HepG2 (cell line): ENCODE results near the gene COL26A1.

Source experiments
- CREM ChIP-seq, 2 experiments: sonication (generic) in 1 of 2; formaldehyde crosslinking in 1 of 2; IDR thresholded peaks; 2 replicates each; pipeline versions ENCODE4 v1.4.0 to v1.6.1; 2016 to 2020; ENCODE audit warnings: antibody characterized with exemption in 1 of 2, mild to moderate bottlenecking in 1 of 2, missing genetic modification reagents in 1 of 2
- GABPA ChIP-seq, 2 experiments: IDR thresholded peaks; 2 replicates each; pipeline ENCODE4 v1.6.1; 2011 to 2016; ENCODE audit warnings: low read depth in 2 of 2, low read length in 1 of 2, missing biosample characterization in 1 of 2, missing genetic modification characterization in 1 of 2
- HDAC2 ChIP-seq: sonication (generic); formaldehyde crosslinking; IDR thresholded peaks from 2 replicates; pipeline ENCODE4 v1.4.0; 2020; ENCODE audit warnings: missing genetic modification reagents
- NCOA1 ChIP-seq: sonication (generic); formaldehyde crosslinking; IDR thresholded peaks from 2 replicates; pipeline ENCODE4 v1.9.0; 2021; ENCODE audit warnings: missing genetic modification reagents
- NKX3-1 ChIP-seq: sonication (generic); formaldehyde crosslinking; IDR thresholded peaks from 2 replicates; pipeline ENCODE4 v1.5.0; 2020; ENCODE audit warnings: missing genetic modification reagents
- SP1 ChIP-seq, 2 experiments: fragments of 450-650 bp in 1 of 2; sonication (generic) in 1 of 2; formaldehyde crosslinking in 1 of 2; IDR thresholded peaks; 2 replicates each; pipeline versions ENCODE4 v1.4.0 to v1.6.1; 2016 to 2020; ENCODE audit warnings: missing genetic modification reagents in 1 of 2
- TOE1 ChIP-seq: sonication (generic); formaldehyde crosslinking; IDR thresholded peaks from 2 replicates; pipeline ENCODE4 v1.4.0; 2020; ENCODE audit warnings: mild to moderate bottlenecking, missing genetic modification reagents
- ZFP36 ChIP-seq: fragments of 150-350 bp; IDR thresholded peaks from 2 replicates; pipeline ENCODE4 v1.6.1; 2018; ENCODE audit warnings: borderline replicate concordance, low read length, low read depth; ENCODE audit not compliant: partially characterized antibody
- ZNF124 ChIP-seq: sonication (generic); formaldehyde crosslinking; IDR thresholded peaks from 2 replicates; pipeline ENCODE4 v1.4.0; 2020; ENCODE audit warnings: missing genetic modification reagents
- ZNF274 ChIP-seq: sonication (generic); formaldehyde crosslinking; IDR thresholded peaks from 2 replicates; pipeline ENCODE4 v1.5.1; 2020; ENCODE audit warnings: mild to moderate bottlenecking, missing genetic modification reagents
- TF ChIP-seq, protein P1 (sequence below): sonication (generic); formaldehyde crosslinking; IDR thresholded peaks from 2 replicates; pipeline ENCODE4 v1.8.1; 2022; ENCODE audit warnings: low read depth, mild to moderate bottlenecking, missing genetic modification reagents
- TF ChIP-seq, protein P2 (sequence below): sonication (generic); formaldehyde crosslinking; IDR thresholded peaks from 2 replicates; pipeline ENCODE4 v1.5.0; 2020; ENCODE audit warnings: mild to moderate bottlenecking, missing genetic modification reagents, moderate library complexity
- TF ChIP-seq, protein P3 (sequence below): sonication (generic); formaldehyde crosslinking; conservative IDR thresholded peaks from 2 replicates; pipeline ENCODE4 v1.4.0; 2020; ENCODE audit warnings: missing genetic modification reagents
- TF ChIP-seq, protein P4 (sequence below): fragments of 450-650 bp; IDR thresholded peaks from 2 replicates; pipeline ENCODE4 v1.6.1; 2017; ENCODE audit warnings: mild to moderate bottlenecking

DNA sequence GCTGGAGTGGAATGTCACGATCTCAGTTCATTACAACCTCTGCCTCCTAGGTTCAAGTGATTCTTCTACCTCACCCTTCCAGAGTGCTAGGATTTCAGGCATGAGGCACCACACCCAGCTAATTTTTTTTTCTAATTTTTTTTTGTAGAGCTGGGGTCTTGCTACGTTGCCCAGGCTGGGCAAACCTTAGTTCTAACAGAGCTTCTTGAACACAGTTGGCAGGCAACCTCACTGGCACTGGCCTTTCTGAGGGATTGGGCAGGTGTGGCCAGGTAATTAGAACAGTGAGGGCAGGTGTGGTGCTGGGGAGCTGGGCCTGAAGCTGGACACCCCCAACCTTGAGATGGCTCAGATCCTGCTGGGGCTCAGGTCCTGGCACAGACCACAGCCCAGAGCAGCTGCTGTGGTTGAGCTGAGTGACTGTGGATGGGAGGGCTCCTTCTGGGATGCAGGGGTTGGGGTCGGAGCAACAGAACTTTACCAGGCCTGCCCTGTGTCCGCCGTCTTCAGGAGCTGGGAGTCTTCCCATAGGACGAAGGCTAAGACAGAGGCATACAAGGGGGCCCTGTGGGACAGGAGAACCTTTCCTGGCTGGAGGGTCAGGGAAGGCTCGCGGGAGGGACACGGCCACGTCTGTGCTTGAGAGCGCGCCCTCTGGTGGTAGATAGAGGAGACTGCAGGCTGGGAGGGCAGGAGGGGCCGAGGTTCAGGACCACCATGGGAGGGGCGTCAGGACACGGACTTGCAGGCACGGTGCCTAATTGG, 48.2 kb downstream of the COL26A1 start:
- TF ChIP-seq SP1 (IDR thresholded peaks at IDR 0.05) (no peak), SP1 (CRISPR knock-in tag; IDR thresholded peaks at IDR 0.05) (no peak), NKX3-1 (CRISPR knock-in tag) (no peak), NCOA1 (CRISPR knock-in tag) (no peak), ZNF274 (CRISPR knock-in tag) (no peak), ZNF124 (CRISPR knock-in tag) (no peak), CREM (IDR thresholded peaks at IDR 0.05) (no peak), CREM (CRISPR knock-in tag; IDR thresholded peaks at IDR 0.05) (no peak), TOE1 (CRISPR knock-in tag) (no peak), HDAC2 (CRISPR knock-in tag) (no peak), GABPA (IDR thresholded peaks at IDR 0.05; ENCODE audit: low read depth, low read length) (no peak), GABPA (CRISPR knock-in tag; IDR thresholded peaks at IDR 0.05; ENCODE audit: low read depth) (peak; percentile 20; the same call in 1 of the 2 replicates), ZFP36 (no peak)
- TF ChIP-seq, protein P1, sequence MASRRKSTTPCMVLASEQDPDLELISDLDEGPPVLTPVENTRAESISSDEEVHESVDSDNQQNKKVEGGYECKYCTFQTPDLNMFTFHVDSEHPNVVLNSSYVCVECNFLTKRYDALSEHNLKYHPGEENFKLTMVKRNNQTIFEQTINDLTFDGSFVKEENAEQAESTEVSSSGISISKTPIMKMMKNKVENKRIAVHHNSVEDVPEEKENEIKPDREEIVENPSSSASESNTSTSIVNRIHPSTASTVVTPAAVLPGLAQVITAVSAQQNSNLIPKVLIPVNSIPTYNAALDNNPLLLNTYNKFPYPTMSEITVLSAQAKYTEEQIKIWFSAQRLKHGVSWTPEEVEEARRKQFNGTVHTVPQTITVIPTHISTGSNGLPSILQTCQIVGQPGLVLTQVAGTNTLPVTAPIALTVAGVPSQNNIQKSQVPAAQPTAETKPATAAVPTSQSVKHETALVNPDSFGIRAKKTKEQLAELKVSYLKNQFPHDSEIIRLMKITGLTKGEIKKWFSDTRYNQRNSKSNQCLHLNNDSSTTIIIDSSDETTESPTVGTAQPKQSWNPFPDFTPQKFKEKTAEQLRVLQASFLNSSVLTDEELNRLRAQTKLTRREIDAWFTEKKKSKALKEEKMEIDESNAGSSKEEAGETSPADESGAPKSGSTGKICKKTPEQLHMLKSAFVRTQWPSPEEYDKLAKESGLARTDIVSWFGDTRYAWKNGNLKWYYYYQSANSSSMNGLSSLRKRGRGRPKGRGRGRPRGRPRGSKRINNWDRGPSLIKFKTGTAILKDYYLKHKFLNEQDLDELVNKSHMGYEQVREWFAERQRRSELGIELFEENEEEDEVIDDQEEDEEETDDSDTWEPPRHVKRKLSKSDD (CRISPR knock-in tag) = 0 out of 2 replicates have a peak, but pooled peaks have one; percentile 31
- TF ChIP-seq, protein P2, sequence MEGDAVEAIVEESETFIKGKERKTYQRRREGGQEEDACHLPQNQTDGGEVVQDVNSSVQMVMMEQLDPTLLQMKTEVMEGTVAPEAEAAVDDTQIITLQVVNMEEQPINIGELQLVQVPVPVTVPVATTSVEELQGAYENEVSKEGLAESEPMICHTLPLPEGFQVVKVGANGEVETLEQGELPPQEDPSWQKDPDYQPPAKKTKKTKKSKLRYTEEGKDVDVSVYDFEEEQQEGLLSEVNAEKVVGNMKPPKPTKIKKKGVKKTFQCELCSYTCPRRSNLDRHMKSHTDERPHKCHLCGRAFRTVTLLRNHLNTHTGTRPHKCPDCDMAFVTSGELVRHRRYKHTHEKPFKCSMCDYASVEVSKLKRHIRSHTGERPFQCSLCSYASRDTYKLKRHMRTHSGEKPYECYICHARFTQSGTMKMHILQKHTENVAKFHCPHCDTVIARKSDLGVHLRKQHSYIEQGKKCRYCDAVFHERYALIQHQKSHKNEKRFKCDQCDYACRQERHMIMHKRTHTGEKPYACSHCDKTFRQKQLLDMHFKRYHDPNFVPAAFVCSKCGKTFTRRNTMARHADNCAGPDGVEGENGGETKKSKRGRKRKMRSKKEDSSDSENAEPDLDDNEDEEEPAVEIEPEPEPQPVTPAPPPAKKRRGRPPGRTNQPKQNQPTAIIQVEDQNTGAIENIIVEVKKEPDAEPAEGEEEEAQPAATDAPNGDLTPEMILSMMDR (CRISPR knock-in tag) = peak; percentile 98
- TF ChIP-seq, protein P3, sequence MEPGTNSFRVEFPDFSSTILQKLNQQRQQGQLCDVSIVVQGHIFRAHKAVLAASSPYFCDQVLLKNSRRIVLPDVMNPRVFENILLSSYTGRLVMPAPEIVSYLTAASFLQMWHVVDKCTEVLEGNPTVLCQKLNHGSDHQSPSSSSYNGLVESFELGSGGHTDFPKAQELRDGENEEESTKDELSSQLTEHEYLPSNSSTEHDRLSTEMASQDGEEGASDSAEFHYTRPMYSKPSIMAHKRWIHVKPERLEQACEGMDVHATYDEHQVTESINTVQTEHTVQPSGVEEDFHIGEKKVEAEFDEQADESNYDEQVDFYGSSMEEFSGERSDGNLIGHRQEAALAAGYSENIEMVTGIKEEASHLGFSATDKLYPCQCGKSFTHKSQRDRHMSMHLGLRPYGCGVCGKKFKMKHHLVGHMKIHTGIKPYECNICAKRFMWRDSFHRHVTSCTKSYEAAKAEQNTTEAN (CRISPR knock-in tag) = no peak
- TF ChIP-seq, protein P4, sequence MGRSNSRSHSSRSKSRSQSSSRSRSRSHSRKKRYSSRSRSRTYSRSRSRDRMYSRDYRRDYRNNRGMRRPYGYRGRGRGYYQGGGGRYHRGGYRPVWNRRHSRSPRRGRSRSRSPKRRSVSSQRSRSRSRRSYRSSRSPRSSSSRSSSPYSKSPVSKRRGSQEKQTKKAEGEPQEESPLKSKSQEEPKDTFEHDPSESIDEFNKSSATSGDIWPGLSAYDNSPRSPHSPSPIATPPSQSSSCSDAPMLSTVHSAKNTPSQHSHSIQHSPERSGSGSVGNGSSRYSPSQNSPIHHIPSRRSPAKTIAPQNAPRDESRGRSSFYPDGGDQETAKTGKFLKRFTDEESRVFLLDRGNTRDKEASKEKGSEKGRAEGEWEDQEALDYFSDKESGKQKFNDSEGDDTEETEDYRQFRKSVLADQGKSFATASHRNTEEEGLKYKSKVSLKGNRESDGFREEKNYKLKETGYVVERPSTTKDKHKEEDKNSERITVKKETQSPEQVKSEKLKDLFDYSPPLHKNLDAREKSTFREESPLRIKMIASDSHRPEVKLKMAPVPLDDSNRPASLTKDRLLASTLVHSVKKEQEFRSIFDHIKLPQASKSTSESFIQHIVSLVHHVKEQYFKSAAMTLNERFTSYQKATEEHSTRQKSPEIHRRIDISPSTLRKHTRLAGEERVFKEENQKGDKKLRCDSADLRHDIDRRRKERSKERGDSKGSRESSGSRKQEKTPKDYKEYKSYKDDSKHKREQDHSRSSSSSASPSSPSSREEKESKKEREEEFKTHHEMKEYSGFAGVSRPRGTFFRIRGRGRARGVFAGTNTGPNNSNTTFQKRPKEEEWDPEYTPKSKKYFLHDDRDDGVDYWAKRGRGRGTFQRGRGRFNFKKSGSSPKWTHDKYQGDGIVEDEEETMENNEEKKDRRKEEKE = no peak
